AG08395 (cell line): Measurements from ENCODE around the gene NRTN.

Experiments used
- DNase-seq: peaks from one replicate; pipeline ENCODE4 v3.0.0; 2012; ENCODE audit warnings: mixed read lengths, low spot score

NRTN gene

GRCh38 chr19:5790559-5791520 lies 14.0 kb upstream of the NRTN start, which contains the start of gene DUS3L:
Gene DUS3L (minus strand): TSS chr19:5791163. CDS start chr19:5791141, 22 bp downstream.
- DNase-seq: peak; percentile 99

- no peak for DNase-seq
Measured at GRCh38 chr19:5792224-5792623, 12.6 kb upstream of the NRTN start.

- no peak for DNase-seq
Measured at GRCh38 chr19:5793188-5793587, 11.7 kb upstream of the NRTN start.

- no peak for DNase-seq
Measured at GRCh38 chr19:5795382-5795919, 9.4 kb upstream of the NRTN start.

GRCh38 chr19:5798244-5798643 lies 6.6 kb upstream of the NRTN start:
- no peak for DNase-seq

GRCh38 chr19:5799247-5800241 lies 5.3 kb upstream of the NRTN start:
- DNase-seq: no peak

- no peak for DNase-seq
Measured at GRCh38 chr19:5800361-5801270, 4.3 kb upstream of the NRTN start.

- DNase-seq: no peak
Measured at GRCh38 chr19:5801796-5802619, 2.9 kb upstream of the NRTN start.

GRCh38 chr19:5803441-5803751 lies 1.5 kb upstream of the NRTN start:
- no peak for DNase-seq

GRCh38 chr19:5803752-5804515 lies 933 bp upstream of the NRTN start:
- DNase-seq: peak; percentile 96

GRCh38 chr19:5805462-5806132 lies 730 bp downstream of the NRTN start:
- DNase-seq: peak; percentile 65

- no peak for DNase-seq
Measured at GRCh38 chr19:5806133-5806489, 1.2 kb downstream of the NRTN start.

- DNase-seq: no peak
Measured at GRCh38 chr19:5806905-5807304, 2.0 kb downstream of the NRTN start.

GRCh38 chr19:5808120-5808816 lies 3.4 kb downstream of the NRTN start:
- no peak for DNase-seq

- DNase-seq: no peak
Measured at GRCh38 chr19:5809053-5809452, 4.2 kb downstream of the NRTN start.

- no peak for DNase-seq
Measured at GRCh38 chr19:5809469-5809868, 4.6 kb downstream of the NRTN start.

- DNase-seq: no peak
Measured at GRCh38 chr19:5811117-5811516, 6.2 kb downstream of the NRTN start.

GRCh38 chr19:5814123-5814851 lies 9.4 kb downstream of the NRTN start:
- no peak for DNase-seq
